Vagina (tissue), 2 donors: Measurements from ENCODE around the gene PCNX1. TPM values are rescaled to one million over a fixed set of nuclear protein-coding genes. Genes with fewer than 3 reads are reported as not detected.
A peak's percentile ranks its signal among the peaks of the same experiment; 100 is the strongest.

ENCODE experiments used
- DNase-seq, 2 donors: peaks; one replicate each; pipeline ENCODE4 v3.0.0-alpha.2; 2017; ENCODE audit errors: extremely low spot score in 2 of 2
- H3K27ac ChIP-seq: fragments of 200-600 bp; sonication (generic); one replicate; pipeline ENCODE4 v1.5.1; 2019
- H3K27me3 ChIP-seq: fragments of 200-600 bp; sonication (generic); one replicate; pipeline ENCODE4 v1.5.1; 2019
- H3K36me3 ChIP-seq, 2 donors: fragments of 200-600 bp; sonication (generic); one replicate each; pipeline ENCODE4 v1.5.1; 2017 to 2019
- H3K4me1 ChIP-seq: fragments of 200-600 bp; sonication (generic); one replicate; pipeline ENCODE4 v1.5.1; 2019
- H3K4me3 ChIP-seq, 2 donors: fragments of 200-600 bp; sonication (generic); 1 replicate in 1 of 2; 2 replicates in 1 of 2; pipeline ENCODE4 v1.5.1; 2016 to 2019
- H3K9me3 ChIP-seq: fragments of 200-600 bp; sonication (generic); one replicate; pipeline ENCODE4 v1.5.1; 2019
- POLR2A ChIP-seq, 2 donors: fragments of 450-650 bp; IDR thresholded peaks; one replicate each; pipeline ENCODE4 v1.6.1; 2017; ENCODE audit warnings: antibody characterized with exemption in 2 of 2, mild to moderate bottlenecking in 2 of 2, moderate library complexity in 2 of 2
- POLR2AphosphoS5 ChIP-seq, 2 donors: sonication (generic); formaldehyde crosslinking; IDR thresholded peaks; one replicate each; pipeline ENCODE4 v1.9.0; 2017; ENCODE audit warnings: antibody characterized with exemption in 2 of 2, mild to moderate bottlenecking in 2 of 2, low read depth in 1 of 2; ENCODE audit not compliant: insufficient read depth in 1 of 2
- intact Hi-C: fragments of 100-400 bp; cut with DNase I; formaldehyde crosslinking; loops from one replicate; pipeline ENCODE4 v1.15.1; 2023
- total RNA-seq: library from RNA; depleted of rRNA; stranded (reverse); fragments of >200 nt; gene quantifications from one replicate; pipeline ENCODE4 v1.2.3, GENCODE V29; 2016
- TF ChIP-seq, protein P1 (sequence below), 3 experiments: fragments of 450-650 bp in 2 of 3; fragments of 200-600 bp in 1 of 3; sonication (generic) in 1 of 3; IDR thresholded peaks; one replicate each; pipeline ENCODE4 v1.5.1; 2017 to 2019; ENCODE audit warnings: antibody characterized with exemption in 3 of 3, mild to moderate bottlenecking in 2 of 3, moderate library complexity in 2 of 3

Gene PCNX1
- total RNA-seq, 1 donor from 2014 or later, result 59.7 TPM

DNA sequence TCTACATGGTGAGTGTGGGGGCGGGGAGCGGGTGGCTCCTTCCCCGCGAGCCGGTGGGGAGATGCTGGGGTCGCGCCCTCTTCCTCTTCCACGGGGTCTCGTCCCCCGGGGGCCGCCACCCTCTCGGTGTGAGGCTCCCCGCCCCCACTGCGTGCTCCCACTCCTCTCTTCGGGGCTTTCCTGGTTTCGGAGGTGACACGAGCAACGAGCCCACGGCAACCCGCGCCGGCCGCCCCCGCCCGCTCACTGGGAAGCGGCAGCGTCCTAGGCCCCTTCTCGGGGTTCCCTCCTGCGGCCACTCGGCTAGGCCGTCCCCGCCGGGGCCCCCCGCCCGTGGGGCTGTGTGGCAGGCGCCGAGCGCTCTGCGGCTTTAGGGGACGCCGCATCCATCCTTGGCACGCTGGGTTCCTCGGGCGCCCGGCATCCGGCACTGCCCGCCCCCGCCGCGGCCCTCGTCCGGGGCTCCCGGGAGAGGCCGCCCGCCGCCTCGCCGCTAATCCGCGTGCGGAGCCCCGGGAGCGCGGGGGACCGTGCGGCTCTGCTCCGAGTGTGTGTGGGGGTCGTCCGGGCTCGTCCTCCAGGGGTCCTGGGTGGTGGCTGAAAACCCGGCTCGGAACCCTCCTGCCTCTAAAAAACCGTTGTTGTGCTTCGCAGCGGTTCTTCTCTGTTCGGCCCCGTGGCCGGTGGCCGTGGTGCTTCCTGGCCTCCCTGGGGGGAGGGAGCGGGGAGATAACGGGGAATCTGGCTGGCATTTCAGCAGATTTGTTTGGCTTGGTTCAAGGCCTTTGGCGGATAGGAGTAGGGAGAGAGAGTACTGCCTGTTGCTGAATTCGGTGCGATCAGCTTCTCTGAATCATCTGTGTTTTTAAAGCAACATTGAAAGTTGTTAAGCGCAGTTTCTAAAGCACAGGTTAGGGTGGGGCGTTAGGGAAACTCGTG is 1.0 kb downstream of the PCNX1 start:
- TF ChIP-seq POLR2AphosphoS5 (IDR thresholded peaks at IDR 0.05; ENCODE audit: insufficient read depth in 1 of 2, low read depth in 1 of 2) (peak; percentile 23 to 45), POLR2A (IDR thresholded peaks at IDR 0.05) (no peak)
- peaks cover 57% of the 10 kb centered on the region for H3K4me1 ChIP-seq

DNA sequence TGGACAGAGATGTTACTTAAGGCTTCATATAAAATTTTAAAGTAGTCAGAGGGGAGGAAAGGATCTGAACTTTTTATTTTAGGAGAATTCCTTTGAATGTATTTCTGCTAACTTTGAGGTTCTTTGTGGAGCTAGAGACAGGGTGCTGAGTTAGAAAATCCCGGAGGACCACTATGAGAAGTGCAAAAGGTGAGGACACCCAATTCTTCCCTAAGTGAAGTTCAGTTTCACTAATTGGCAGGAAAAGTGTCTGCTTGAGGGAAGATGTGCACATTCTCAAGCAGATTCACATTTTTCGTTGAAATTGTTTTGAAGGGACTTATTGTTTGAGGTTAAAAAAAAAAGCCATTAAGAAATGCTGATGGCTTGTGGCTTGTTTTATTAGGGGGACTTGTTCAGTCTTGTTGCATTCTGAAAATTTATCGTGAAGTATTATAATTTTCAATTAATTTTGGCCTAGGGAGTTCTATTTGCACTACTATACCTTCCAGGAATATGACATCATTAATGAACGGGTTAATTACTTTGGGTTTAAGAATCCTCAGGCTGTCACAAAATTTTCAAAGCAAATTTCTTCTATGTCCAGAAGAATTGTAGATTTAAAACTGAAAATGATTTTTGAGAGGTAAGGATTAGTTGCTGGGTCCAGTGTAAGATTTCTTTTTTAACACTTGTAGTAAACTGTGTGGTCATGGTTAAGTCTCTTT is 1.8 kb downstream of the PCNX1 start:
- Histone ChIP-seq H3K36me3 (no peaks in the 10 kb centered on the region), H3K4me1 (peaks cover 57% of the 10 kb centered on the region), H3K27me3 (no peaks in the 10 kb centered on the region), H3K27ac (peak overlapping the region; percentile 96), H3K9me3 (no peaks in the 10 kb centered on the region), H3K4me3 (peak overlapping the region; percentile 84 to 88)
- no peak for TF ChIP-seq POLR2AphosphoS5 (IDR thresholded peaks at IDR 0.05; ENCODE audit: insufficient read depth in 1 of 2, low read depth in 1 of 2)
- intact Hi-C loops, result no loop called here
- DNase-seq, result no peak

More for the DNA sequence above, 1.0 kb downstream of the PCNX1 start:
- Histone ChIP-seq H3K9me3 (no peaks in the 10 kb centered on the region), H3K27ac (peak overlapping the region; percentile 96), H3K4me3 (peak overlapping the region; percentile 84 to 88), H3K27me3 (no peaks in the 10 kb centered on the region), H3K36me3 (no peaks in the 10 kb centered on the region)
- intact Hi-C loops, result no loop called here
- no peak for DNase-seq

DNA sequence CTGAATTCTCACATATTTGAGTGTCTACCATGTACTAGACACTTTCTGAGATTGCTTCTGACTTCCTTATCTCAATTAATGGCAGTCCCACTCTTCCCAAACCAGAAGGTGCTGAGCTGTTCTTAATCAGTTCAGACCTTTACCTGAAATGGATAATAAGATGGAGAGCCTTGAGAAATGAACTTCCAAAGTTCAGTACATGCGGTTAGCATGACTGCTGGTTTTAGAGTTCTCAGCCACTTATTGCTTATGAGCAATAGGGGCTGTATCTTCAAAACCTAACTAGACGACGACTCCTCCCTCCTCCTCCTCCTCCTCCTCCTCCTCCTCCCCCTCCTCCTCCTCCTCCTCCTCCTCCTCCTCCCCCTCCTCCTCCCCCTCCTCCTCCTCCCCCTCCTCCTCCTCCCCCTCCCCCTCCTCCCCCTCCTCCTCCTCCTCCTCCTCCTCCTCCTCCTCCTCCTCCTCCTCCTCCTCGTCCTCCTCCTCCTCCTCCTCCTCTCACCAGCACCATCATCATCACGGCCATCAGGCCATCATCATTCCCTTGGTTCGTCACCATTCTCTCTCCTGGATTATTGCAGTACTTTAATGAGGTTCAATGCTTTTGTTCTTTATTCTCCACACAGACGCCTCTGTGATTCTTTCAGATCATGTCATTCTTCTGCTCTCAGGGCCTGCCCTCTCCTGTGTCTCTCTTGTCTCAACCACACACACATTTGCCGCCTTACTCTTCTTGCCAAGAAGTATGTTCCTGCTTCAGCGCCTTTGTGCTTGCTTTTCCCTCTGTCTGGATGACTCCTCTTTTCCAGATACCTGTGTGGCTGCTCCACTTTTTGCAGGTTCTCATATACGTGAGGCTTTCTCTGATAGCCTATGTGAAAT is 2.7 kb downstream of the PCNX1 start:
- no peaks in the 10 kb centered on the region for H3K36me3 ChIP-seq
- H3K4me3 ChIP-seq, result no peak overlapping the region
- H3K27me3 ChIP-seq, result no peaks in the 10 kb centered on the region
- no peaks in the 10 kb centered on the region for H3K9me3 ChIP-seq
- H3K4me1 ChIP-seq, result peaks cover 48% of the 10 kb centered on the region
- H3K27ac ChIP-seq, result no peak overlapping the region
- no peak for DNase-seq
- TF ChIP-seq POLR2A (IDR thresholded peaks at IDR 0.05) (no peak), POLR2AphosphoS5 (IDR thresholded peaks at IDR 0.05; ENCODE audit: insufficient read depth in 1 of 2, low read depth in 1 of 2) (no peak)
- TF ChIP-seq, protein P1, sequence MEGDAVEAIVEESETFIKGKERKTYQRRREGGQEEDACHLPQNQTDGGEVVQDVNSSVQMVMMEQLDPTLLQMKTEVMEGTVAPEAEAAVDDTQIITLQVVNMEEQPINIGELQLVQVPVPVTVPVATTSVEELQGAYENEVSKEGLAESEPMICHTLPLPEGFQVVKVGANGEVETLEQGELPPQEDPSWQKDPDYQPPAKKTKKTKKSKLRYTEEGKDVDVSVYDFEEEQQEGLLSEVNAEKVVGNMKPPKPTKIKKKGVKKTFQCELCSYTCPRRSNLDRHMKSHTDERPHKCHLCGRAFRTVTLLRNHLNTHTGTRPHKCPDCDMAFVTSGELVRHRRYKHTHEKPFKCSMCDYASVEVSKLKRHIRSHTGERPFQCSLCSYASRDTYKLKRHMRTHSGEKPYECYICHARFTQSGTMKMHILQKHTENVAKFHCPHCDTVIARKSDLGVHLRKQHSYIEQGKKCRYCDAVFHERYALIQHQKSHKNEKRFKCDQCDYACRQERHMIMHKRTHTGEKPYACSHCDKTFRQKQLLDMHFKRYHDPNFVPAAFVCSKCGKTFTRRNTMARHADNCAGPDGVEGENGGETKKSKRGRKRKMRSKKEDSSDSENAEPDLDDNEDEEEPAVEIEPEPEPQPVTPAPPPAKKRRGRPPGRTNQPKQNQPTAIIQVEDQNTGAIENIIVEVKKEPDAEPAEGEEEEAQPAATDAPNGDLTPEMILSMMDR (IDR thresholded peaks at IDR 0.05), result no peak
- intact Hi-C loops, result no loop called here

DNA sequence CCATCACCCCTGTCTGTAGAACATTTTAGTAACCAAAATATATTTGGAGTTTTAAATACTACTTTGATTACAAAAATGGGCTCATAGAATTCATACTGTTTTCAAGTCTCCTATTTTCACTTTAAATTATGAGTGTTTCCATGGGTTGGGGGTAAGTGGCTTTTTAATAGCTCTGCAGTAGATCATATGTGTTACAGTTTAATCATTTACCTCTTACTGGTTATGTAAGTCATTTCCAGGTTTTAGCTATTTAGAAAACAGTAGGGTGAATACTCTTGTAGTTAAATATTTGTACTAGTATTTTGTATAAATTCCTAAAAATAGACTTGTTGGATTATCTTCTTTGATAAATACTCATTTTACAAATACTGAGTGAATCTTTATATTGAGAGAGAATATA is 8.2 kb downstream of the PCNX1 start:
- intact Hi-C loops, result no loop called here
- Histone ChIP-seq H3K4me3 (no peak overlapping the region), H3K36me3 (no peaks in the 10 kb centered on the region), H3K27ac (no peak overlapping the region), H3K4me1 (peaks cover 62% of the 10 kb centered on the region), H3K9me3 (no peaks in the 10 kb centered on the region), H3K27me3 (no peaks in the 10 kb centered on the region)
- no peak for DNase-seq
- TF ChIP-seq, protein P1 (IDR thresholded peaks at IDR 0.05), result no peak
- TF ChIP-seq POLR2AphosphoS5 (IDR thresholded peaks at IDR 0.05; ENCODE audit: insufficient read depth in 1 of 2, low read depth in 1 of 2), result no peak
- TF ChIP-seq POLR2A (IDR thresholded peaks at IDR 0.05), result no peak

DNA sequence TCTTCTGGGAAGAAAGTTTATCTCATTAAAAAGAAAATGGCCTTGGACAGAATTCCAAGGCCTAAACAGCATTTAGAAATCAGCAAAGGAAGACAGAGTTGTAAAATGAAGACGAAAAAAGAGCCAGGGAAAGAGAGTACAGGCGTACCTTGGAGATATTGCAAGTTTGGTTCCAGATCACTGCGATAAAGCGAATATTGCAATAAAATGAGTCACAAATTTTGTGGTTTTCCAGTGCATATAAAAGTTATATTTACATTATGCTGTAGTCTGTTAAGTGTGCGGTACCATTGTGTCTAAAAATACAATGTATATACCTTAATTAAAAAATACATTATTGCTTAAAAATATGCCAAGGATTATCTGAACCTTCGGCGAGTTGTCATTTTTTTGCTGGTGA is 9.0 kb downstream of the PCNX1 start:
- H3K27ac ChIP-seq, result no peak overlapping the region
- TF ChIP-seq, protein P1 (IDR thresholded peaks at IDR 0.05), result no peak
- no peak for TF ChIP-seq POLR2A (IDR thresholded peaks at IDR 0.05)
- no peak for TF ChIP-seq POLR2AphosphoS5 (IDR thresholded peaks at IDR 0.05; ENCODE audit: insufficient read depth in 1 of 2, low read depth in 1 of 2)
- intact Hi-C loops, result no loop called here
- no peaks in the 10 kb centered on the region for H3K27me3 ChIP-seq
- H3K36me3 ChIP-seq, result no peaks in the 10 kb centered on the region
- no peak overlapping the region for H3K4me3 ChIP-seq
- DNase-seq, result no peak
- H3K4me1 ChIP-seq, result peaks cover 60% of the 10 kb centered on the region
- H3K9me3 ChIP-seq, result no peaks in the 10 kb centered on the region
